Endometrial microvascular endothelial cells (primary cell): ENCODE data around the gene DNTTIP2. TPM values are rescaled to one million over a fixed set of nuclear protein-coding genes. Genes with fewer than 3 reads are reported as not detected.

Experiments
- in situ Hi-C: cut with HindIII; loops from 2 replicates; pipeline ENCODE4 v1.10.0; 2017; ENCODE audit warnings: low sequenced_read_pairs, low pct_unique_long_range_greater_than_20kb; ENCODE audit errors: inconsistent ontology term
- total RNA-seq: library from RNA; depleted of rRNA; stranded (reverse); fragments of >200 nt; gene quantifications from one replicate; pipeline ENCODE4 v1.2.3, GENCODE V29; 2015; ENCODE audit errors: inconsistent ontology term

DNTTIP2 gene
- total RNA-seq, 1 donor from 2014 or later: 42.2 TPM

DNA sequence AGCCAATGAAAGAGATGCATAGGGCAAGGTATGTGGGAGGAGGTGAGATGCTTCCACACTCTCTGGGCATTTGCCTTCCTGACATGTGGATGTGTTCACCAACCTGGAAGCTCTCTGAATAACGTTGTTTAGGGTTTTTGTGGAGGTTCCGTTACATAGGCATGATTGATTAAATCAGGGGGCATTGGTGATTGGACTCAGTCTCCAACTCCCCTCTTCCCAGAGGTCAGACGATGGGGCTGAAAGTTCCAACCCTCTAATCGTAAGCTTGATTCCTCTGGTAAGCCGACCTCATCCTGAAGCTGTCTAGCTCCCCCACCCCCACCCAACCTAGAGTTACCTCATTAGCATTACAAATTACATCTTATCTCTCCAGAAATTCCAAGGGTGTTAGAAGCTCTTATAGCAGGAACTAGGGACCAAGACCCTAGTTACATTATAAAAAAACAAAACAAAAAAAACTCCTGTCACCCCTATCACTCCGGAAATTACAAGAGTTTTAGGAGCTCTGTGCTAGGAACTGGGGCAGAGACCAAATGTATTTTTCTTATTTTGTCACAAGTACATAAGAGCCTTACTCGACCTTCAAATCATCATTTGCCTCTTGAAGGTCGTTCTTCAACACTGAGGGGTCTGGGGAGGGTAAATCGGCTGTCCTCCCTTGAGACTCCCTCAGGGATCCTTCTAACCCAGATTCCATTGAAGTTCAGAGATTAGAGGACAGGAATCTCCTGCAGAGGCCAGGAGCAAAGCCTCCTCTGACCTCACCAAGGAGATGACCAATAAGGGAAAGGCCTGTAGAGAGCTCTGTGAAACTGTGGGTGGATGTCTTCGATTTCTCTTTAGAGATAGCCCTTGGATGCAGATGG is 58.2 kb downstream of the DNTTIP2 start:
- in situ Hi-C loops: loop anchor here (25.0 kb wide), 1 partner anchor 183 kb away; no protein-coding TSS in a partner anchor

DNA sequence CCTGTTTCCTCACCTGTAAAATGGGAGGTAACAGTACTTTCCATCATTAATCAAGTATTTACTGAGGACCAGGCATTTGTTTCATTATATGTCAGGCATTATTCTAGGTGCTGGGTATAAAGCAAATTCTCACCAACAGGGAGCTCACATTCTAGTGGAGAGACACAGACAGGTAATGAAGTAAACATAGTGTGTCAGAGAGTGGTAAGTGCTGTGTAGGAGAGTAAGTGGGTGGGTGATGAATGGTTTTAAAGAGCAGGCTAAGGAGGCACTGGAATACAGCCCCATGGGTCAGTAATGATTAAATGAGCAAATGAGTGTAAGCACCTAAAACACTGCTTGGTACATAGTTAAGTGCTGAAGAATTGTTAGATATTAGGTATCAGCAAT is 60.4 kb downstream of the DNTTIP2 start:
- in situ Hi-C loops: loop anchor here (25.0 kb wide), 1 partner anchor 181 kb away; no protein-coding TSS in a partner anchor

DNA sequence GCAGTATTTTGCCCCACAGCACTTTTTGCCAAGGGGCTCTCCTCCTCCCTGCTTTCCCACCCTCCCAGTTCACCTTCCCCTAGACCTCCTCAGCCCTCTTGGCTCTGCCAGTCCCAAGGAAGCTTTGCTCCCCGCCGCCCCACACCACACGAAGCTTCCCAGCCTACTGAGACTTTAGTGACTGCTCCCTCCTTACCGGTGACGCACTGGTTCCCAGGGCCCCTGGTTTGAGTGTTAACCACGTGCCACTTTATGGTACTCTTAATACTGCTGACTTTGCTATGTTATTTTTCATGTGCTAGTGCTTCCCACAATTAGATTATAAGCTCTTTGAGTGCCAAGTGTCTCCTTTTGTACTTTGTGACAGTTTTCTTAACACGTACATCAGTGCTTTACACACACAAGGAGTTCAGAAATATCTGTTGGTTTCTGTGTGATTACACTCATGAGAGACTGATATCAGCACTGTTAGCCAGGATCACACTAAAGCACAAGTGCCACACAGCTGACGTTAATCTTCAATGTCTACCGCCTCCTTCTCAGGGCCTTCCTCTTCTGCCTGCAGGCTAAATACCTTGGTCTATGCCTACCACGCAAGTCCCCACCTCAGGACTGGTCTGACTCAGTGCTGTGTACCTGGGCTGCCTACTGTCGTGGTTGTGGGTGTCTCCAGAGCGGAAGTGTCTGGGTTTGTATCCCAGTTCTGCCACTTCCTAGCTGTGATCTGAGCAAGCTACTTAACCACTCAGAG is 61.0 kb downstream of the DNTTIP2 start:
- in situ Hi-C loops: loop anchor here (25.0 kb wide), 1 partner anchor 181 kb away; no protein-coding TSS in a partner anchor

DNA sequence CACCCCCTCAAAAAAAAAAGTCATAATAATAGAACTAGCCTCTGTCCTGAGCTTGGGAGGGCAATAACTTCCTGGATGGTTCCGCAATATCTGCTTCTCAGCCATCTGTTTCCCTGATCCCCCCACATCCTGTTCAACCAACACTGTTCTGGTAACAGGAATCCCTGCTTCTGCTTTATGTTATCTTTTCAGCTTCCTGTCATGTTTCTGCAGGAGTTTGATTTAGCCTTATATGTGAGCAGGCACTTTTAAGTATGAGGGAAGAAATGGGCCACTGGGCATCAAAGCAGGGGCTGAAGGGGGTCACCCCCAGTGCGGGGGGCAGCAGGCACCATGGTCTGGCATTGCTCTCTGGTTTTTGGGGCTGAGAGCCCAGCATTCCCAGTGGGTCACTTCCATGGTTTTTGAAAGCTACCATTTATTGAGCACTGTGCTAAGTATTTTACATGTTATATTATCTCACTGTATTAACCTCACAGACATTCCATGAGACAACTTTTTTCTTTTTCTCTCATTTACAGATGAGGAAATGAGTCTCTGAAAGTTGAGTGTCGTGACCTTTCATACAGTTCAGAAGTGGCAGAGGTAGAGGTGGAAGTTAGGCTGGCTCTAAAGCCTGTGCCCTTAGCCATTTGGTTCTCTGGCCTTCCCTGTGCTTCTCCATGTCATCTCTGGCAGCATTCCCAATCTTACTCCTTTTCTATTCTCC is 61.9 kb downstream of the DNTTIP2 start:
- in situ Hi-C loops: loop anchor here (25.0 kb wide), 1 partner anchor 180 kb away; no protein-coding TSS in a partner anchor

Other genes with a start within 250 kb of the DNTTIP2 start
- gene BCAR3, start 197.4 kb downstream of the DNTTIP2 start, total RNA-seq: 91.8 TPM
- 43.9 TPM for gene GCLM, start 30.2 kb upstream of the DNTTIP2 start, total RNA-seq
- 0.09 TPM for gene ABCA4, start 241.9 kb upstream of the DNTTIP2 start, total RNA-seq